HCT116 (cell line): ENCODE data around the gene FLACC1. TPM values are rescaled to one million over a fixed set of nuclear protein-coding genes. Genes with fewer than 3 reads are reported as not detected.
A peak's percentile ranks its signal among the peaks of the same experiment; 100 is the strongest.

Experiments used
- ATAC-seq: fragments of 200-7000 bp; cut with Tn5 transposase; 2 replicates; pipeline ENCODE4 v1.9.1; 2020; ENCODE audit warnings: mild to moderate bottlenecking, moderate library complexity
- BruUV-seq: library from RNA; stranded (reverse); fragments of 400-500 nt; replicated peaks from 2 replicates; lab custom pipeline; 2021; lab: Mats Ljungman, UMichigan
- CTCF ChIA-PET: fragments of 300-600 bp; sonication (Branson Sonifier 250); formaldehyde crosslinking; loops from one replicate; lab custom pipeline; 2021; ENCODE audit warnings: antibody characterized with exemption; lab: Charles Lee
- POLR2A ChIA-PET: fragments of 300-600, 350-600 bp; sonication (Branson Sonifier 250); formaldehyde crosslinking; loops from one replicate; lab custom pipeline; 2021; ENCODE audit warnings: antibody characterized with exemption; lab: Charles Lee
- RAD21 ChIA-PET, 2 experiments: fragments of 300-600 bp; sonication (Branson Sonifier 250); formaldehyde crosslinking; loops; one replicate each; lab custom pipeline; 2023; ENCODE audit warnings: low total read pairs in 2 of 2; ENCODE audit not compliant: uncharacterized antibody in 2 of 2, unreplicated experiment in 2 of 2, low non-redundant PET in 1 of 2; lab: Charles Lee
- DNase-seq: peaks from one replicate; pipeline ENCODE4 v3.0.0-alpha.2; 2010; ENCODE audit warnings: low read depth, low spot score
- H2AFZ ChIP-seq: fragments of 200-600 bp; shearing (Covaris generic), sonication (generic); 2 replicates; pipeline ENCODE4 v1.6.1; 2017; ENCODE audit warnings: low read depth, mixed run types, mixed read lengths, antibody characterized with exemption, low read length; ENCODE audit not compliant: poor library complexity, severe bottlenecking
- H3K27ac ChIP-seq: 2 replicates; pipeline ENCODE4 v1.5.1; 2012; ENCODE audit warnings: low read depth, low read length
- H3K27me3 ChIP-seq: fragments of 200-600 bp; sonication (generic); 2 replicates; pipeline ENCODE4 v1.6.1; 2016; ENCODE audit warnings: mixed run types, low read length, mixed read lengths; ENCODE audit not compliant: insufficient read depth
- H3K36me3 ChIP-seq, 2 experiments: fragments of 200-500 bp in 1 of 2; fragments of 200-600 bp in 1 of 2; sonication (Bioruptor generic) in 1 of 2; sonication (generic) in 1 of 2; 2 replicates each; pipeline versions ENCODE4 v1.5.1 to v1.6.1; 2014 to 2016; ENCODE audit warnings: low read length in 2 of 2, inconsistent platforms in 1 of 2, mixed read lengths in 1 of 2, mixed run types in 1 of 2; ENCODE audit not compliant: insufficient read depth in 2 of 2, control insufficient read depth in 1 of 2
- H3K4me1 ChIP-seq, 2 experiments: fragments of 200-600 bp in 1 of 2; sonication (generic) in 1 of 2; 2 replicates each; pipeline versions ENCODE4 v1.5.1 to v1.6.1; 2012 to 2017; ENCODE audit warnings: low read length in 2 of 2, inconsistent platforms in 1 of 2, mild to moderate bottlenecking in 1 of 2, mixed read lengths in 1 of 2, mixed run types in 1 of 2, moderate library complexity in 1 of 2; ENCODE audit not compliant: insufficient read depth in 2 of 2, control insufficient read depth in 1 of 2
- H3K4me2 ChIP-seq: fragments of 200-600 bp; sonication (generic); 2 replicates; pipeline ENCODE4 v1.6.1; 2017; ENCODE audit warnings: mixed run types, low read length, mixed read lengths
- H3K4me3 ChIP-seq, 2 experiments: fragments of 200-600 bp in 1 of 2; sonication (generic) in 1 of 2; replicated peaks in 1 of 2; 2 replicates each; pipeline ENCODE4 v1.5.1; 2011 to 2016; ENCODE audit warnings: low read length in 2 of 2, control low read depth in 1 of 2, low read depth in 1 of 2, mild to moderate bottlenecking in 1 of 2, mixed read lengths in 1 of 2, mixed run types in 1 of 2
- H3K79me2 ChIP-seq: fragments of 200-600 bp; sonication (generic); 2 replicates; pipeline ENCODE4 v1.6.1; 2017; ENCODE audit warnings: mild to moderate bottlenecking, mixed run types, low read length, moderate library complexity, mixed read lengths; ENCODE audit not compliant: insufficient read depth
- H3K9ac ChIP-seq: fragments of 200-600 bp; sonication (generic); 2 replicates; pipeline ENCODE4 v1.6.1; 2016; ENCODE audit warnings: low read length, mixed read lengths
- H3K9me2 ChIP-seq: fragments of 200-600 bp; sonication (generic), shearing (Covaris generic); 2 replicates; pipeline ENCODE4 v1.6.1; 2017; ENCODE audit warnings: mixed run types, mild to moderate bottlenecking, moderate library complexity; ENCODE audit not compliant: insufficient read depth
- H3K9me3 ChIP-seq, 2 experiments: fragments of 200-500 bp in 1 of 2; fragments of 200-600 bp in 1 of 2; sonication (Bioruptor generic) in 1 of 2; sonication (generic) in 1 of 2; 2 replicates each; pipeline ENCODE4 v1.6.1; 2014 to 2017; ENCODE audit warnings: low read length in 2 of 2, mixed read lengths in 2 of 2, inconsistent platforms in 1 of 2, low read depth in 1 of 2, mild to moderate bottlenecking in 1 of 2, mixed run types in 1 of 2, moderate library complexity in 1 of 2; ENCODE audit not compliant: control insufficient read depth in 1 of 2, insufficient read depth in 1 of 2
- H4K20me1 ChIP-seq: fragments of 200-600 bp; sonication (generic), shearing (Covaris generic); 2 replicates; pipeline ENCODE4 v1.6.1; 2017; ENCODE audit warnings: mixed run types, mild to moderate bottlenecking, moderate library complexity; ENCODE audit not compliant: insufficient read depth
- CBX3 ChIP-seq: IDR thresholded peaks from 2 replicates; pipeline ENCODE4 v1.6.1; 2012; ENCODE audit warnings: low read depth
- CEBPB ChIP-seq: IDR thresholded peaks from 2 replicates; pipeline ENCODE4 v1.6.1; 2012; ENCODE audit warnings: low read depth
- ELF1 ChIP-seq: IDR thresholded peaks from 2 replicates; pipeline ENCODE4 v1.6.1; 2012; ENCODE audit warnings: low read depth, borderline replicate concordance
- EZH2 ChIP-seq: fragments of 200-600 bp; sonication (generic); IDR thresholded peaks from 2 replicates; pipeline ENCODE4 v1.6.1; 2017; ENCODE audit warnings: antibody characterized with exemption, mixed run types
- EZH2phosphoT487 ChIP-seq: fragments of 200-600 bp; IDR thresholded peaks from 2 replicates; pipeline ENCODE4 v1.6.1; 2018; ENCODE audit warnings: antibody characterized with exemption, borderline replicate concordance
- FOSL1 ChIP-seq: IDR thresholded peaks from 2 replicates; pipeline ENCODE4 v1.6.1; 2012; ENCODE audit warnings: low read depth
- JUND ChIP-seq: IDR thresholded peaks from 2 replicates; pipeline ENCODE4 v1.6.1; 2012
- MAX ChIP-seq: IDR thresholded peaks from 2 replicates; pipeline ENCODE4 v1.6.1; 2012
- POLR2A ChIP-seq: IDR thresholded peaks from 2 replicates; pipeline ENCODE4 v1.7.0; 2011; ENCODE audit warnings: borderline replicate concordance; ENCODE audit not compliant: insufficient read depth, insufficient read length; ENCODE audit errors: extremely low read depth
- POLR2AphosphoS5 ChIP-seq: IDR thresholded peaks from 2 replicates; pipeline ENCODE4 v1.6.1; 2011; ENCODE audit warnings: mild to moderate bottlenecking, low read depth, low read length, moderate library complexity
- RAD21 ChIP-seq: IDR thresholded peaks from 2 replicates; pipeline ENCODE4 v1.6.1; 2012; ENCODE audit warnings: low read depth, mild to moderate bottlenecking
- SIN3A ChIP-seq: IDR thresholded peaks from 2 replicates; pipeline ENCODE4 v1.6.1; 2012; ENCODE audit warnings: low read depth
- SRF ChIP-seq: IDR thresholded peaks from 2 replicates; pipeline ENCODE4 v1.6.1; 2012; ENCODE audit warnings: low read depth
- TCF7L2 ChIP-seq: IDR thresholded peaks from 2 replicates; pipeline ENCODE4 v1.7.0; 2011; ENCODE audit warnings: borderline replicate concordance, inconsistent platforms; ENCODE audit not compliant: insufficient read depth, insufficient read length; ENCODE audit errors: extremely low read depth
- YY1 ChIP-seq: IDR thresholded peaks from 2 replicates; pipeline ENCODE4 v1.6.1; 2011; ENCODE audit warnings: low read length, low read depth, moderate library complexity, mild to moderate bottlenecking; ENCODE audit not compliant: insufficient replicate concordance; ENCODE audit errors: extremely low read depth
- ZBTB33 ChIP-seq: IDR thresholded peaks from 2 replicates; pipeline ENCODE4 v1.6.1; 2011; ENCODE audit warnings: mild to moderate bottlenecking, low read length, moderate library complexity; ENCODE audit not compliant: insufficient replicate concordance; ENCODE audit errors: extremely low read depth
- ZFX ChIP-seq: fragments of 450-650 bp; IDR thresholded peaks from 2 replicates; pipeline ENCODE4 v1.6.1; 2017
- ZNF274 ChIP-seq: fragments of 200-500 bp; sonication (Bioruptor generic); IDR thresholded peaks from 2 replicates; pipeline ENCODE4 v1.6.1; 2014; ENCODE audit warnings: mild to moderate bottlenecking, low read depth, low read length, inconsistent platforms
- intact Hi-C: fragments of 100-400 bp; cut with micrococcal nuclease; formaldehyde crosslinking; loops from 2 replicates; pipeline ENCODE4 v1.10.0; 2022
- total RNA-seq: library from RNA; stranded (reverse); gene quantifications from one replicate; pipeline ENCODE4 v1.2.1, GENCODE V29; 2021; ENCODE audit not compliant: unreplicated experiment
- TF ChIP-seq, protein P1 (sequence below): IDR thresholded peaks from 2 replicates; pipeline ENCODE4 v1.6.1; 2012
- TF ChIP-seq, protein P2 (sequence below), 3 experiments: fragments of 200-600 bp in 1 of 3; sonication (generic) in 1 of 3; IDR thresholded peaks in 2 of 3; conservative IDR thresholded peaks in 1 of 3; 2 replicates each; pipeline ENCODE4 v1.5.1; 2012 to 2017; ENCODE audit warnings: low read depth in 2 of 3, low read length in 2 of 3, antibody characterized with exemption in 1 of 3, borderline replicate concordance in 1 of 3, control low read depth in 1 of 3, mild to moderate bottlenecking in 1 of 3, mixed read lengths in 1 of 3, mixed run types in 1 of 3, moderate library complexity in 1 of 3; ENCODE audit not compliant: insufficient read depth in 1 of 3

Gene FLACC1
- total RNA-seq, 1 experiment from 2014 or later: 0.74 TPM

GRCh38 chr2:201383136-201383535 is 26.0 kb upstream of the FLACC1 start:
- no peak for DNase-seq

More at GRCh38 chr2:201383136-201383535, 26.0 kb upstream of the FLACC1 start:
- intact Hi-C loops: no loop called here
- peak; percentile 57 for ATAC-seq
- no peaks in the 10 kb centered on the region; a peak in 1 of 4 replicates for H3K9me3 ChIP-seq
- H3K27ac ChIP-seq: no peak overlapping the region
- H3K9me2 ChIP-seq: no peaks in the 10 kb centered on the region
- no peak overlapping the region for H3K9ac ChIP-seq
- ChIA-PET CTCF (no interaction called here), POLR2A (no interaction called here), RAD21 (no interaction called here)
- no peaks in the 10 kb centered on the region for H4K20me1 ChIP-seq
- no peaks in the 10 kb centered on the region for H3K27me3 ChIP-seq
- TF ChIP-seq MAX: no peak
- TF ChIP-seq ELF1: no peak
- TF ChIP-seq ZBTB33: no peak
- no peak for TF ChIP-seq POLR2AphosphoS5
- no peak for TF ChIP-seq ZFX
- TF ChIP-seq CBX3: no peak
- TF ChIP-seq FOSL1: no peak
- no peak for TF ChIP-seq JUND
- no peak for TF ChIP-seq POLR2A
- no peak for TF ChIP-seq SIN3A
- no peak for TF ChIP-seq SRF
- no peak for TF ChIP-seq TCF7L2
- TF ChIP-seq, protein P1, sequence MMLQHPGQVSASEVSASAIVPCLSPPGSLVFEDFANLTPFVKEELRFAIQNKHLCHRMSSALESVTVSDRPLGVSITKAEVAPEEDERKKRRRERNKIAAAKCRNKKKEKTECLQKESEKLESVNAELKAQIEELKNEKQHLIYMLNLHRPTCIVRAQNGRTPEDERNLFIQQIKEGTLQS: no peak
- TF ChIP-seq, protein P2, sequence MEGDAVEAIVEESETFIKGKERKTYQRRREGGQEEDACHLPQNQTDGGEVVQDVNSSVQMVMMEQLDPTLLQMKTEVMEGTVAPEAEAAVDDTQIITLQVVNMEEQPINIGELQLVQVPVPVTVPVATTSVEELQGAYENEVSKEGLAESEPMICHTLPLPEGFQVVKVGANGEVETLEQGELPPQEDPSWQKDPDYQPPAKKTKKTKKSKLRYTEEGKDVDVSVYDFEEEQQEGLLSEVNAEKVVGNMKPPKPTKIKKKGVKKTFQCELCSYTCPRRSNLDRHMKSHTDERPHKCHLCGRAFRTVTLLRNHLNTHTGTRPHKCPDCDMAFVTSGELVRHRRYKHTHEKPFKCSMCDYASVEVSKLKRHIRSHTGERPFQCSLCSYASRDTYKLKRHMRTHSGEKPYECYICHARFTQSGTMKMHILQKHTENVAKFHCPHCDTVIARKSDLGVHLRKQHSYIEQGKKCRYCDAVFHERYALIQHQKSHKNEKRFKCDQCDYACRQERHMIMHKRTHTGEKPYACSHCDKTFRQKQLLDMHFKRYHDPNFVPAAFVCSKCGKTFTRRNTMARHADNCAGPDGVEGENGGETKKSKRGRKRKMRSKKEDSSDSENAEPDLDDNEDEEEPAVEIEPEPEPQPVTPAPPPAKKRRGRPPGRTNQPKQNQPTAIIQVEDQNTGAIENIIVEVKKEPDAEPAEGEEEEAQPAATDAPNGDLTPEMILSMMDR (IDR thresholded peaks at IDR 0.05 in 2 of 3, conservative IDR thresholded peaks at IDR 0.05 in 1 of 3; ENCODE audit: borderline replicate concordance in 1 of 3, insufficient read depth in 1 of 3, low read depth in 2 of 3, low read length in 2 of 3): no peak
- no peak for TF ChIP-seq YY1
- TF ChIP-seq EZH2: no peak
- TF ChIP-seq RAD21: no peak
- TF ChIP-seq ZNF274: no peak
- TF ChIP-seq EZH2phosphoT487: no peak
- TF ChIP-seq CEBPB: no peak
- no TSS peak for BruUV-seq
- H3K4me1 ChIP-seq: peaks cover 0 to 5% of the 10 kb centered on the region in 2 experiments; a peak in 1 of 4 replicates
- no peak overlapping the region for H2AFZ ChIP-seq
- no peak overlapping the region for H3K4me3 ChIP-seq
- H3K36me3 ChIP-seq: peaks cover 0 to 4% of the 10 kb centered on the region in 2 experiments; a peak in 1 of 4 replicates
- no peaks in the 10 kb centered on the region for H3K79me2 ChIP-seq
- H3K4me2 ChIP-seq: no peak overlapping the region
